H1 (cell line): ENCODE data around the gene MEA1. TPM values are rescaled to one million over a fixed set of nuclear protein-coding genes. Genes with fewer than 3 reads are reported as not detected.

Experiments used
- CTCF ChIA-PET: fragments of 300-600 bp; sonication (Branson Sonifier 250); formaldehyde crosslinking; loops from one replicate; lab custom pipeline; 2021; ENCODE audit not compliant: partially characterized antibody; lab: Charles Lee
- POLR2A ChIA-PET: fragments of 300-600 bp; sonication (Branson Sonifier 250); formaldehyde crosslinking; loops from one replicate; lab custom pipeline; 2021; ENCODE audit warnings: inconsistent platforms; ENCODE audit not compliant: partially characterized antibody; lab: Charles Lee
- DNase-seq, 2 experiments: peaks; one replicate each; pipeline versions ENCODE4 v3.0.0 to v3.0.0-alpha.2; 2010 to 2022; ENCODE audit warnings: low spot score in 2 of 2, low read depth in 1 of 2, mixed read lengths in 1 of 2
- FAIRE-seq: peaks from 2 replicates; lab custom pipeline; 2011; peaks lifted over from hg19 to GRCh38; lab: Jason Lieb, UNC
- H2AFZ ChIP-seq: 2 replicates; pipeline ENCODE4 v1.8.1; 2012; ENCODE audit warnings: low read length, inconsistent platforms
- H2AK5ac ChIP-seq: 2 replicates; pipeline ENCODE4 v1.6.1; 2013; ENCODE audit warnings: low read depth, low read length
- H2BK120ac ChIP-seq: replicated peaks from 2 replicates; pipeline ENCODE3; 2013; ENCODE audit warnings: low read depth, low read length, inconsistent platforms
- H2BK12ac ChIP-seq: 2 replicates; pipeline ENCODE4 v1.6.1; 2013; ENCODE audit warnings: low read depth, low read length
- H2BK15ac ChIP-seq: 2 replicates; pipeline ENCODE4 v1.6.1; 2013; ENCODE audit warnings: low read length
- H2BK20ac ChIP-seq: 2 replicates; pipeline ENCODE4 v1.6.1; 2013; ENCODE audit warnings: low read length
- H2BK5ac ChIP-seq: 2 replicates; pipeline ENCODE4 v1.6.1; 2013; ENCODE audit warnings: low read depth, low read length
- H3K14ac ChIP-seq: 2 replicates; pipeline ENCODE4 v1.6.1; 2013; ENCODE audit warnings: inconsistent platforms; ENCODE audit not compliant: insufficient read length
- H3K18ac ChIP-seq: 2 replicates; pipeline ENCODE4 v1.6.1; 2013; ENCODE audit warnings: low read length; ENCODE audit errors: extremely low read depth
- H3K23ac ChIP-seq: 2 replicates; pipeline ENCODE4 v1.6.1; 2013; ENCODE audit warnings: inconsistent platforms; ENCODE audit not compliant: insufficient read length
- H3K23me2 ChIP-seq: 2 replicates; pipeline ENCODE4 v1.6.1; 2013; ENCODE audit warnings: low read depth, low read length
- H3K27ac ChIP-seq: 2 replicates; pipeline ENCODE4 v1.6.1; 2011; ENCODE audit warnings: low read depth, low read length, inconsistent platforms
- H3K27me3 ChIP-seq, 4 experiments: replicated peaks in 1 of 4; 1 replicate in 1 of 4; 2 replicates in 3 of 4; pipeline versions ENCODE4 v1.6.1 to v1.8.1; 2011 to 2013; ENCODE audit warnings: low read length in 3 of 4, mild to moderate bottlenecking in 3 of 4, inconsistent platforms in 2 of 4, mixed read lengths in 2 of 4, moderate library complexity in 1 of 4; ENCODE audit not compliant: control insufficient read depth in 3 of 4, insufficient read depth in 3 of 4; ENCODE audit errors: extremely low read depth in 1 of 4
- H3K36me3 ChIP-seq, 4 experiments: 2 replicates each; pipeline versions ENCODE4 v1.6.1 to v1.8.1; 2011 to 2013; ENCODE audit warnings: mild to moderate bottlenecking in 4 of 4, low read length in 3 of 4, moderate library complexity in 2 of 4, control low read depth in 1 of 4, inconsistent platforms in 1 of 4; ENCODE audit not compliant: insufficient read depth in 4 of 4, control insufficient read depth in 2 of 4
- H3K4ac ChIP-seq: replicated peaks from 2 replicates; pipeline ENCODE3; 2013; ENCODE audit warnings: low read length, low read depth, mixed read lengths, inconsistent platforms; ENCODE audit not compliant: insufficient read length
- H3K4me1 ChIP-seq, 4 experiments: replicated peaks in 1 of 4; 1 replicate in 1 of 4; 2 replicates in 3 of 4; pipeline versions ENCODE4 v1.6.1 to v1.8.1; 2011 to 2013; ENCODE audit warnings: low read length in 3 of 4, inconsistent platforms in 2 of 4, mixed read lengths in 1 of 4; ENCODE audit not compliant: insufficient read depth in 4 of 4, control insufficient read depth in 3 of 4
- H3K4me2 ChIP-seq, 2 experiments: 2 replicates each; pipeline versions ENCODE4 v1.6.1 to v1.8.1; 2011 to 2013; ENCODE audit warnings: low read depth in 2 of 2, low read length in 2 of 2, control low read depth in 1 of 2, inconsistent platforms in 1 of 2, mild to moderate bottlenecking in 1 of 2; ENCODE audit not compliant: insufficient read depth in 1 of 2
- H3K4me3 ChIP-seq, 4 experiments: fragments of 200-600, 300-600 bp in 1 of 4; sonication (generic), shearing (Covaris generic), sonication (Bioruptor Twin) in 1 of 4; 2 replicates each; pipeline versions ENCODE4 v1.5.1 to v1.8.1; 2011 to 2016; ENCODE audit warnings: low read length in 4 of 4, low read depth in 3 of 4, control low read depth in 2 of 4, inconsistent platforms in 2 of 4, mild to moderate bottlenecking in 2 of 4, mixed read lengths in 1 of 4, moderate library complexity in 1 of 4; ENCODE audit not compliant: insufficient read depth in 2 of 4; ENCODE audit errors: extremely low read depth in 1 of 4
- H3K56ac ChIP-seq: replicated peaks from 2 replicates; pipeline ENCODE3; 2013; ENCODE audit warnings: low read depth, mild to moderate bottlenecking, mixed read lengths, low read length, inconsistent platforms; ENCODE audit not compliant: insufficient read length
- H3K79me1 ChIP-seq: 2 replicates; pipeline ENCODE4 v1.6.1; 2013; ENCODE audit warnings: low read depth, low read length, control low read depth
- H3K79me2 ChIP-seq, 2 experiments: 2 replicates each; pipeline versions ENCODE4 v1.6.1 to v1.8.1; 2012 to 2013; ENCODE audit warnings: low read length in 2 of 2, mild to moderate bottlenecking in 2 of 2, inconsistent platforms in 1 of 2; ENCODE audit not compliant: insufficient read depth in 2 of 2, control insufficient read depth in 1 of 2
- H3K9ac ChIP-seq, 4 experiments: replicated peaks in 1 of 4; 1 replicate in 1 of 4; 2 replicates in 3 of 4; pipeline versions ENCODE4 v1.6.1 to v1.8.1; 2011 to 2013; ENCODE audit warnings: low read depth in 3 of 4, low read length in 3 of 4, control low read depth in 2 of 4, mild to moderate bottlenecking in 2 of 4, moderate library complexity in 2 of 4, inconsistent platforms in 1 of 4; ENCODE audit errors: extremely low read depth in 1 of 4
- H3K9me3 ChIP-seq, 2 experiments: 2 replicates each; pipeline versions ENCODE4 v1.6.1 to v1.8.1; 2012 to 2013; ENCODE audit warnings: mild to moderate bottlenecking in 2 of 2, moderate library complexity in 2 of 2, control low read depth in 1 of 2, inconsistent platforms in 1 of 2, low read depth in 1 of 2, low read length in 1 of 2, mixed read lengths in 1 of 2; ENCODE audit not compliant: insufficient read depth in 2 of 2
- H4K20me1 ChIP-seq, 2 experiments: replicated peaks in 1 of 2; 2 replicates each; pipeline versions ENCODE3 to v1.8.1; 2011 to 2013; ENCODE audit warnings: inconsistent platforms in 2 of 2, low read length in 2 of 2, mild to moderate bottlenecking in 1 of 2; ENCODE audit not compliant: insufficient read depth in 2 of 2, control insufficient read depth in 1 of 2
- H4K5ac ChIP-seq: 2 replicates; pipeline ENCODE4 v1.6.1; 2013; ENCODE audit warnings: low read length, low read depth, mixed read lengths, inconsistent platforms; ENCODE audit not compliant: insufficient read length
- H4K8ac ChIP-seq: 2 replicates; pipeline ENCODE4 v1.8.0; 2013; ENCODE audit warnings: mild to moderate bottlenecking, moderate library complexity, low read length, inconsistent platforms; ENCODE audit not compliant: insufficient read depth; ENCODE audit errors: extremely low read depth
- H4K91ac ChIP-seq: replicated peaks from 2 replicates; pipeline ENCODE3; 2013; ENCODE audit warnings: low read length, mixed read lengths, inconsistent platforms; ENCODE audit not compliant: insufficient read length
- CEBPB ChIP-seq: IDR thresholded peaks from 2 replicates; pipeline ENCODE4 v1.6.1; 2012; ENCODE audit warnings: low read depth, low read length
- CHD1 ChIP-seq: IDR thresholded peaks from 2 replicates; pipeline ENCODE4 v1.6.1; 2012; ENCODE audit warnings: low read depth, low read length, improper control_type of control experiment
- CTBP2 ChIP-seq: IDR thresholded peaks from 2 replicates; pipeline ENCODE4 v1.7.0; 2011; ENCODE audit warnings: borderline replicate concordance, mild to moderate bottlenecking, moderate library complexity, mixed read lengths, low read length; ENCODE audit not compliant: insufficient read depth, insufficient read length
- EGR1 ChIP-seq: IDR thresholded peaks from 2 replicates; pipeline ENCODE4 v1.6.1; 2011; ENCODE audit warnings: low read depth, low read length, borderline replicate concordance
- FOSL1 ChIP-seq: IDR thresholded peaks from 2 replicates; pipeline ENCODE4 v1.6.1; 2011; ENCODE audit warnings: mild to moderate bottlenecking, low read depth, low read length, moderate library complexity; ENCODE audit not compliant: insufficient read depth
- GABPA ChIP-seq: IDR thresholded peaks from 2 replicates; pipeline ENCODE4 v1.6.1; 2011; ENCODE audit warnings: mild to moderate bottlenecking, low read length, moderate library complexity, borderline replicate concordance; ENCODE audit not compliant: insufficient read depth
- KDM1A ChIP-seq: fragments of 200-600, 300-600 bp; sonication (generic); IDR thresholded peaks from 2 replicates; pipeline ENCODE4 v1.7.1; 2016; ENCODE audit warnings: mild to moderate bottlenecking, low read length, borderline replicate concordance
- KDM5A ChIP-seq: fragments of 200-600 bp; IDR thresholded peaks from 2 replicates; pipeline ENCODE4 v1.7.1; 2012; ENCODE audit warnings: mild to moderate bottlenecking, low read length, inconsistent platforms, mixed read lengths
- MAFK ChIP-seq: IDR thresholded peaks from 2 replicates; pipeline ENCODE4 v1.6.1; 2012; ENCODE audit warnings: low read depth, mild to moderate bottlenecking, improper control_type of control experiment, low read length
- MAX ChIP-seq: IDR thresholded peaks from 2 replicates; pipeline ENCODE4 v1.6.1; 2012; ENCODE audit warnings: inconsistent platforms
- POLR2AphosphoS5 ChIP-seq: IDR thresholded peaks from 2 replicates; pipeline ENCODE4 v1.6.1; 2011; ENCODE audit warnings: low read depth, low read length
- RFX5 ChIP-seq: IDR thresholded peaks from 2 replicates; pipeline ENCODE4 v1.6.1; 2011; ENCODE audit warnings: low read depth, low read length, improper control_type of control experiment, borderline replicate concordance
- SP2 ChIP-seq: IDR thresholded peaks from 2 replicates; pipeline ENCODE4 v1.6.1; 2012; ENCODE audit warnings: mild to moderate bottlenecking, low read length, inconsistent platforms
- SRF ChIP-seq: IDR thresholded peaks from 2 replicates; pipeline ENCODE4 v1.6.1; 2011; ENCODE audit warnings: mild to moderate bottlenecking, low read depth, low read length, moderate library complexity
- ZNF274 ChIP-seq: IDR thresholded peaks from 2 replicates; pipeline ENCODE4 v1.7.0; 2012; ENCODE audit warnings: low read length, borderline replicate concordance; ENCODE audit errors: extremely low read depth
- WGBS, 2 experiments: shearing (Covaris generic) in 1 of 2; methylation state at CpG; one replicate each; pipeline versions ENCODE4 v1.1.6 to v1.1.7; 2013 to 2015; ENCODE audit warnings: low lambda C conversion rate in 2 of 2, mixed read lengths in 2 of 2, inconsistent platforms in 1 of 2, low coverage in 1 of 2, missing lambda C conversion rate in 1 of 2; ENCODE audit not compliant: insufficient replicate concordance in 2 of 2, insufficient coverage in 1 of 2, insufficient read length in 1 of 2; ENCODE audit errors: extremely low coverage in 1 of 2, missing lambda C conversion rate in 1 of 2; 5-methylcytosine and 5-hydroxymethylcytosine counted together
- polyA plus RNA-seq, 7 experiments: library from polyadenylated mRNA; depleted of rRNA in 3 of 7; stranded (reverse) in 5 of 7; unstranded in 2 of 7; fragments of >200 nt in 5 of 7; fragments of 200-250 nt in 2 of 7; gene quantifications; 1 replicate in 5 of 7; 2 replicates in 1 of 7; 4 replicates in 1 of 7; pipeline versions ENCODE4 v1.2.1 to v1.2.3, GENCODE V29; 2011 to 2013; ENCODE audit warnings: missing spikeins in 2 of 7, mixed read lengths in 2 of 7
- total RNA-seq: library from RNA; stranded (reverse); fragmentation: NEBNext Ultra II Directional; extraction: Animal tissue kit (Norgen Biotek cat#: 25700); gene quantifications from 2 replicates; pipeline ENCODE4 v1.2.1, GENCODE V29; 2021

The MEA1 gene
- total and polyA plus RNA-seq, 2 of the 8 experiments (the other 6 are each of a cell fraction or from before 2014, with no cell fraction given), result 94.2 to 96.4 TPM

GRCh38 chr6:43032326-43032725 lies 18.6 kb upstream of the MEA1 start:
- no peak overlapping the region for H3K56ac ChIP-seq
- no peaks in the 10 kb centered on the region for H3K9me3 ChIP-seq
- H3K4me1 ChIP-seq, result no peaks in the 10 kb centered on the region
- DNase-seq (no peak), FAIRE-seq (no peak)
- H3K18ac ChIP-seq, result no peak overlapping the region
- CTCF ChIA-PET, result interaction anchor here (0.9 to 1.6 kb wide), 5 partner anchors 9 to 136 kb away, joined by 3 to 5 read pairs (median 4); no protein-coding TSS in a partner anchor
- H2BK5ac ChIP-seq, result no peak overlapping the region
- no peak overlapping the region for H3K27ac ChIP-seq
- 93% methylated on average over 4 of the region's 4 CpGs; no CpG with 5 or more reads in 1 of the 2 experiments for WGBS, 2 experiments
- peaks cover 2% of the 10 kb centered on the region; the same call in 1 of the 2 replicates for H3K23me2 ChIP-seq
- H2AFZ ChIP-seq, result no peak overlapping the region
- no peaks in the 10 kb centered on the region for H3K79me1 ChIP-seq
- H3K4me3 ChIP-seq, result no peak overlapping the region
- POLR2A ChIA-PET, result interaction anchor here (0.6 to 29.7 kb wide), 8 partner anchors 9 to 741 kb away, joined by 3 to 584 read pairs (median 5); partner anchors contain the start of genes CUL7, KLHDC3, MEA1 and RRP36
- H2BK20ac ChIP-seq, result no peak overlapping the region
- no peak overlapping the region for H3K9ac ChIP-seq
- H4K91ac ChIP-seq, result no peak overlapping the region
- no peak overlapping the region for H2AK5ac ChIP-seq
- no peak overlapping the region for H3K23ac ChIP-seq
- H2BK15ac ChIP-seq, result no peak overlapping the region
- no peak overlapping the region for H4K5ac ChIP-seq
- no peak overlapping the region for H3K4me2 ChIP-seq
- no peaks in the 10 kb centered on the region for H3K27me3 ChIP-seq
- H3K14ac ChIP-seq, result no peak overlapping the region
- H3K79me2 ChIP-seq, result no peaks in the 10 kb centered on the region
- H2BK120ac ChIP-seq, result no peak overlapping the region
- H3K4ac ChIP-seq, result no peak overlapping the region
- peaks cover 23 to 58% (median 34%) of the 10 kb centered on the region in 4 experiments for H3K36me3 ChIP-seq
- peaks cover 2 to 16% of the 10 kb centered on the region in 2 experiments for H4K20me1 ChIP-seq
- no peak overlapping the region for H4K8ac ChIP-seq
- H2BK12ac ChIP-seq, result no peak overlapping the region
- TF ChIP-seq CTBP2, result no peak
- no peak for TF ChIP-seq CEBPB
- no peak for TF ChIP-seq FOSL1
- TF ChIP-seq SP2, result no peak
- TF ChIP-seq RFX5, result no peak
- TF ChIP-seq CHD1, result no peak
- TF ChIP-seq MAX, result no peak
- TF ChIP-seq KDM5A, result no peak
- no peak for TF ChIP-seq EGR1
- no peak for TF ChIP-seq SRF
- TF ChIP-seq GABPA, result no peak
- TF ChIP-seq ZNF274, result no peak
- TF ChIP-seq KDM1A, result no peak
- no peak for TF ChIP-seq MAFK
- no peak for TF ChIP-seq POLR2AphosphoS5
